Endothelial cell of coronary artery (primary cell): ENCODE data around the gene LPAR3. TPM values are rescaled to one million over a fixed set of nuclear protein-coding genes. Genes with fewer than 3 reads are reported as not detected.

ENCODE experiments used
- total RNA-seq: library from RNA; depleted of rRNA; stranded (reverse); fragments of >200 nt; gene quantifications from 2 replicates; pipeline ENCODE4 v1.2.3, GENCODE V29; 2014

The LPAR3 gene
- total RNA-seq: not detected in 2 replicates

GRCh38 chr1:84892705-84893618 is at the start of gene LPAR3:
TSS of gene LPAR3 (minus strand) at chr1:84893206. CDS start at chr1:84866120, 27,086 bp downstream.

Other genes with a start within 250 kb of the LPAR3 start
- gene SSX2IP, start 202.7 kb downstream of the LPAR3 start, total RNA-seq: 4.0 and 6.8 TPM in 2 replicates
- 0.09 TPM in 1 of 2 replicates, not detected in the other for gene MCOLN2, start 103.9 kb upstream of the LPAR3 start, total RNA-seq
- gene MCOLN3, start 155.3 kb upstream of the LPAR3 start, total RNA-seq: not detected in 2 replicates